VCaP (cell line): Measurements from ENCODE around the gene PTPRT.
A peak's percentile ranks its signal among the peaks of the same experiment; 100 is the strongest.

ENCODE experiments used
- H3K27ac ChIP-seq: fragments of 450-650 bp; 2 replicates; pipeline ENCODE4 v1.5.1; 2017
- CTCF ChIP-seq: fragments of 450-650 bp; conservative IDR thresholded peaks from 2 replicates; pipeline ENCODE4 v1.5.1; 2017; ENCODE audit warnings: mild to moderate bottlenecking, moderate library complexity

The PTPRT gene

GRCh38 chr20:43189554-43190331 lies at the start of gene PTPRT:
Gene PTPRT, minus strand, starts transcription at chr20:43189906. Its CDS starts 173 bp downstream, at chr20:43189733.
- no peak for TF ChIP-seq CTCF
- H3K27ac ChIP-seq, result no peak within 1 kb of the TSS

- no peak for TF ChIP-seq CTCF
- peak overlapping the region; percentile 65 for H3K27ac ChIP-seq
Measured at GRCh38 chr20:43238833-43239232, 49.1 kb upstream of the PTPRT start.

- peak overlapping the region; percentile 65 for H3K27ac ChIP-seq
- no peak for TF ChIP-seq CTCF
Measured at GRCh38 chr20:43238266-43238665, 48.6 kb upstream of the PTPRT start.

GRCh38 chr20:43237651-43238168 lies 48.0 kb upstream of the PTPRT start:
- peak overlapping the region; percentile 65 for H3K27ac ChIP-seq
- no peak for TF ChIP-seq CTCF

GRCh38 chr20:43235998-43236397 lies 46.3 kb upstream of the PTPRT start:
- no peak for TF ChIP-seq CTCF

GRCh38 chr20:43231829-43232228 lies 42.1 kb upstream of the PTPRT start:
- H3K27ac ChIP-seq, result no peak overlapping the region
- no peak for TF ChIP-seq CTCF

More at GRCh38 chr20:43235998-43236397, 46.3 kb upstream of the PTPRT start:
- no peak overlapping the region for H3K27ac ChIP-seq

- TF ChIP-seq CTCF, result no peak
- no peak overlapping the region for H3K27ac ChIP-seq
Measured at GRCh38 chr20:43229696-43230095, 40.0 kb upstream of the PTPRT start.
